HL-60 (cell line): Measurements from ENCODE around the gene NR4A2.
A peak's percentile ranks its signal among the peaks of the same experiment; 100 is the strongest.

Experiments used
- DNase-seq, 2 experiments: peaks; one replicate each; pipeline ENCODE4 v3.0.0-alpha.2; 2010 to 2020; ENCODE audit warnings: low read depth in 1 of 2, low spot score in 1 of 2
- H3K27ac ChIP-seq: fragments of 250-450 bp; sonication (Bioruptor Pico); replicated peaks from 2 replicates; pipeline ENCODE4 v1.5.1; 2020; ENCODE audit warnings: mild to moderate bottlenecking, moderate library complexity
- H3K27me3 ChIP-seq: fragments of 250-450 bp; sonication (Bioruptor Pico); 2 replicates; pipeline ENCODE4 v1.5.1; 2021; ENCODE audit warnings: mild to moderate bottlenecking, moderate library complexity; ENCODE audit not compliant: insufficient read depth, poor library complexity, severe bottlenecking
- H3K4me3 ChIP-seq: replicated peaks from 2 replicates; pipeline ENCODE4 v1.5.1; 2011; ENCODE audit warnings: mild to moderate bottlenecking, control low read depth, low read length; ENCODE audit not compliant: insufficient read depth
- GABPA ChIP-seq: IDR thresholded peaks from 2 replicates; pipeline ENCODE4 v1.6.1; 2012; ENCODE audit warnings: low read depth
- POLR2AphosphoS5 ChIP-seq: IDR thresholded peaks from 2 replicates; pipeline ENCODE4 v1.6.1; 2012; ENCODE audit warnings: low read depth
- SPI1 ChIP-seq: IDR thresholded peaks from 2 replicates; pipeline ENCODE4 v1.6.1; 2012; ENCODE audit warnings: low read depth, mild to moderate bottlenecking, borderline replicate concordance
- TF ChIP-seq, protein P1 (sequence below): IDR thresholded peaks from 2 replicates; pipeline ENCODE4 v1.6.1; 2012; ENCODE audit warnings: low read depth; ENCODE audit not compliant: insufficient replicate concordance
- TF ChIP-seq, protein P2 (sequence below): IDR thresholded peaks from one replicate; pipeline ENCODE4 v1.5.1; 2011; ENCODE audit warnings: low read length, control low read depth, inconsistent platforms; ENCODE audit not compliant: insufficient read depth

The NR4A2 gene

GRCh38 chr2:156339110-156339847 lies 6.8 kb upstream of the NR4A2 start:
- no peaks in the 10 kb centered on the region for H3K27me3 ChIP-seq
- no peak for TF ChIP-seq GABPA
- no peak for TF ChIP-seq POLR2AphosphoS5
- TF ChIP-seq, protein P1, sequence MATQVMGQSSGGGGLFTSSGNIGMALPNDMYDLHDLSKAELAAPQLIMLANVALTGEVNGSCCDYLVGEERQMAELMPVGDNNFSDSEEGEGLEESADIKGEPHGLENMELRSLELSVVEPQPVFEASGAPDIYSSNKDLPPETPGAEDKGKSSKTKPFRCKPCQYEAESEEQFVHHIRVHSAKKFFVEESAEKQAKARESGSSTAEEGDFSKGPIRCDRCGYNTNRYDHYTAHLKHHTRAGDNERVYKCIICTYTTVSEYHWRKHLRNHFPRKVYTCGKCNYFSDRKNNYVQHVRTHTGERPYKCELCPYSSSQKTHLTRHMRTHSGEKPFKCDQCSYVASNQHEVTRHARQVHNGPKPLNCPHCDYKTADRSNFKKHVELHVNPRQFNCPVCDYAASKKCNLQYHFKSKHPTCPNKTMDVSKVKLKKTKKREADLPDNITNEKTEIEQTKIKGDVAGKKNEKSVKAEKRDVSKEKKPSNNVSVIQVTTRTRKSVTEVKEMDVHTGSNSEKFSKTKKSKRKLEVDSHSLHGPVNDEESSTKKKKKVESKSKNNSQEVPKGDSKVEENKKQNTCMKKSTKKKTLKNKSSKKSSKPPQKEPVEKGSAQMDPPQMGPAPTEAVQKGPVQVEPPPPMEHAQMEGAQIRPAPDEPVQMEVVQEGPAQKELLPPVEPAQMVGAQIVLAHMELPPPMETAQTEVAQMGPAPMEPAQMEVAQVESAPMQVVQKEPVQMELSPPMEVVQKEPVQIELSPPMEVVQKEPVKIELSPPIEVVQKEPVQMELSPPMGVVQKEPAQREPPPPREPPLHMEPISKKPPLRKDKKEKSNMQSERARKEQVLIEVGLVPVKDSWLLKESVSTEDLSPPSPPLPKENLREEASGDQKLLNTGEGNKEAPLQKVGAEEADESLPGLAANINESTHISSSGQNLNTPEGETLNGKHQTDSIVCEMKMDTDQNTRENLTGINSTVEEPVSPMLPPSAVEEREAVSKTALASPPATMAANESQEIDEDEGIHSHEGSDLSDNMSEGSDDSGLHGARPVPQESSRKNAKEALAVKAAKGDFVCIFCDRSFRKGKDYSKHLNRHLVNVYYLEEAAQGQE, result no peak
- TF ChIP-seq, protein P2, sequence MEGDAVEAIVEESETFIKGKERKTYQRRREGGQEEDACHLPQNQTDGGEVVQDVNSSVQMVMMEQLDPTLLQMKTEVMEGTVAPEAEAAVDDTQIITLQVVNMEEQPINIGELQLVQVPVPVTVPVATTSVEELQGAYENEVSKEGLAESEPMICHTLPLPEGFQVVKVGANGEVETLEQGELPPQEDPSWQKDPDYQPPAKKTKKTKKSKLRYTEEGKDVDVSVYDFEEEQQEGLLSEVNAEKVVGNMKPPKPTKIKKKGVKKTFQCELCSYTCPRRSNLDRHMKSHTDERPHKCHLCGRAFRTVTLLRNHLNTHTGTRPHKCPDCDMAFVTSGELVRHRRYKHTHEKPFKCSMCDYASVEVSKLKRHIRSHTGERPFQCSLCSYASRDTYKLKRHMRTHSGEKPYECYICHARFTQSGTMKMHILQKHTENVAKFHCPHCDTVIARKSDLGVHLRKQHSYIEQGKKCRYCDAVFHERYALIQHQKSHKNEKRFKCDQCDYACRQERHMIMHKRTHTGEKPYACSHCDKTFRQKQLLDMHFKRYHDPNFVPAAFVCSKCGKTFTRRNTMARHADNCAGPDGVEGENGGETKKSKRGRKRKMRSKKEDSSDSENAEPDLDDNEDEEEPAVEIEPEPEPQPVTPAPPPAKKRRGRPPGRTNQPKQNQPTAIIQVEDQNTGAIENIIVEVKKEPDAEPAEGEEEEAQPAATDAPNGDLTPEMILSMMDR, result no peak
- no peak for TF ChIP-seq SPI1
- H3K27ac ChIP-seq, result no peak overlapping the region
- DNase-seq, result no peak
- H3K4me3 ChIP-seq, result no peak overlapping the region

DNA sequence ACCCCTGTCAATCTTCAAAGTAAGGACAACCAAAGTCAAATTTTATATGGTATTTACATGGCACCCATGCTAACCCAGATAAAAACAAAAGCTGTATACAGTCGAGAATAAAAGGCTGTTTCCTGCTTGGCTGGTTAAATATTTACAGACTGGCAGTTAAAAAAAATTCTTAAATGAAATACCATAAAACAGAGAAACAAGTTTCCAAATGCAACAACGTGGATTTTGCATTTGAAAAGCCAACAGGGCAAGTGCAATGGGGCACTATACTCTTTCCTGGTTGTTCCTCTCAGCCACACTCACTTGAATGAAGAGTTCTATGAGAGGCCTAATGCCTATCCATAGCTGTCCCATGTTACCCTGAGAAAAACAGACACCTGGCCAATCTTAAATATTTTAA lies 6.1 kb upstream of the NR4A2 start:
- DNase-seq, result no peak
- Histone ChIP-seq H3K27ac (no peak overlapping the region), H3K4me3 (no peak overlapping the region)

DNA sequence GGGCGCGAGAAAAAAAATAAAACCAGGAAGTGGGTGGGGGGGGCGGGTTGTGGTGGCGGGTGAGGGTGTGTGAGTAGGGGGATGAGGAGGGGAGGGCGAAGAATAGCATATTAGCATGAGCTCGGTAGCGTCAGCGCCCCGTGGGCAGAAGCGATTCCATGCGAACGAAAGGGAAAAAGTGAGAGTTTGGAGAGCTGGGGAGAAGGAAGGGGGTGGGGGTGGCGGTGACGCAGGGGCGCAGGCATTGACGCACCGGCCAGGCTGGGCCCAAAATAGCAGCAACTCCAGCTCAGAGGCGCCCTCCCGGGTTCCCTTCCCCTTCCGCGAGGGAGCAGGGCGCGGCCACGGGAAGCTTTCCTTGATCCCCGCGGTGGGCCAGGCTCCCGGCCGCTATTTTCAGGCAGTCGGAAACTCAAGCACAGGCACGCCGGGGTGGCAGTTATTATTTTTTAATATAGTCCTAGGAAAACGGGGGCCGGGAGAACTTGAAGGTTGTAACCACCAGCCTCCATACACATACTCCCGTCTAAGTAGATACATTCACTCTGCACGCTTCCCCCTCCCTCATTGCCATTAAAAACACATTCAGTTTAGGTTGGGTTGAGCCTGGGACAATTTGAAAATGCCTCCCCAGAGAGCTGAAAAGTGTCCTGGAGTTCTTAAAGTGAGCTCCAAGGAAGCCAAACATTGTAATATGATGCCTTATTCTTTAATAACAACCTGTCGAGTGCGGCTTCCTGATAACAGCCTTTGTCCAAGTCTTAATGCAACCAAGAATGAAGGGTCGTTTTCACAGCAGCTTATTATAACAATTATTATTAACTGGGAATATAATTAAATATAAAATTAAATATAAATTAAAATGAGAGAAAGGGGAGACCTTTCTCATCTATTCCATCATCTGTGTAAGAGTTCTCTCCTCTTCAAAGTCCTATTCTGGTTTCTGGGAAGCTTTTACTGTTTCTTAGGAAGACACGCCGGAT lies 2.3 kb upstream of the NR4A2 start:
- peak; percentile 45; the same call in 1 of the 2 replicates for TF ChIP-seq POLR2AphosphoS5
- TF ChIP-seq, protein P2, result no peak
- TF ChIP-seq SPI1, result peak; percentile 61
- TF ChIP-seq, protein P1, result no peak
- no peak for TF ChIP-seq GABPA
- no peaks in the 10 kb centered on the region for H3K27me3 ChIP-seq
- H3K27ac ChIP-seq, result peak overlapping the region; percentile 97
- peak in 1 of 2 experiments; percentile 78 for DNase-seq
- peak overlapping the region; percentile 71 for H3K4me3 ChIP-seq

More for the DNA sequence above, 6.1 kb upstream of the NR4A2 start:
- TF ChIP-seq GABPA, result no peak
- H3K27me3 ChIP-seq, result no peaks in the 10 kb centered on the region

DNA sequence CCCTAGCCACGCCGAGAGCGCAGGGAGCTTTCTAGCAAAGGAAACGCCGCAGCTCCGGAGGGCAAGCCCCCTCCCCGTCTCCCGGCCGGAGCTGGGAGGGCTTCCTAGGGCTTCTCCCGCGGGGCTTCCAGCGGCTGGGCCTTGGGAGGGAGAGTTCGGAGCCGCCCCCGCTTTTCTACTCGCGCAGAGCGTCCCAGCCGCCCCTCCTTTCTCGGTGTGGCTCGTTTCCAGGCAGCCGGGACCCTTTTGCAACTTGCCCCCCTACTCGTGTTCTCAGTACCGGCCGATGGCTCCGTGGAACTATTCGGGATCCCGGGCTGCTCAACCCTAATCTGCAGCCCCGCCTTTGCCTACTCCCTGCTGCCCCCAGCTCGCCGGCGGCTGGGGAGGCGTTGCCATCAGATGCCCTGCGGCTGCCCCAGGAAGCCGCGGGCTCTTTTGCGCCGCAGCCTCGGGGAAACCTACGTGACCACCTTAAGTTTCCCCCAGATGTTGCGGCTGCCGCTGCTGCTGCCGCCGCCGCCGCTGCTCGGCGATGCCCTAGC lies 1.5 kb upstream of the NR4A2 start:
- DNase-seq, result peak in 1 of 2 experiments; percentile 65
- Histone ChIP-seq H3K27me3 (no peaks in the 10 kb centered on the region), H3K4me3 (peak overlapping the region; percentile 71), H3K27ac (peak overlapping the region; percentile 97)
- TF ChIP-seq SPI1, result no peak
- TF ChIP-seq, protein P2, result no peak
- no peak for TF ChIP-seq GABPA
- TF ChIP-seq, protein P1, result no peak
- peak; percentile 76 for TF ChIP-seq POLR2AphosphoS5
